Esophagus (tissue), 2 donors: Measurements from ENCODE around the gene TSPAN13. TPM values are rescaled to one million over a fixed set of nuclear protein-coding genes. Genes with fewer than 3 reads are reported as not detected.

ENCODE experiments used
- H3K27ac ChIP-seq, 2 donors: one replicate each; pipeline ENCODE4 v1.5.1; 2013; ENCODE audit warnings: low read depth in 2 of 2, mild to moderate bottlenecking in 2 of 2, inconsistent platforms in 1 of 2, low read length in 1 of 2, moderate library complexity in 1 of 2
- H3K27me3 ChIP-seq, 2 donors: one replicate each; pipeline ENCODE4 v1.6.1; 2013; ENCODE audit warnings: low read length in 2 of 2, control low read depth in 1 of 2, mild to moderate bottlenecking in 1 of 2; ENCODE audit not compliant: insufficient read depth in 2 of 2, control insufficient read depth in 1 of 2
- H3K36me3 ChIP-seq, 2 donors: one replicate each; pipeline ENCODE4 v1.6.1; 2013; ENCODE audit warnings: low read length in 1 of 2; ENCODE audit not compliant: control insufficient read depth in 2 of 2, insufficient read depth in 2 of 2
- H3K4me1 ChIP-seq, 2 donors: one replicate each; pipeline ENCODE4 v1.6.1; 2013; ENCODE audit warnings: low read length in 1 of 2; ENCODE audit not compliant: control insufficient read depth in 2 of 2, insufficient read depth in 2 of 2
- H3K4me3 ChIP-seq, 2 donors: one replicate each; pipeline ENCODE4 v1.5.1; 2013; ENCODE audit warnings: low read length in 2 of 2, mild to moderate bottlenecking in 2 of 2, low read depth in 1 of 2, moderate library complexity in 1 of 2
- H3K9me3 ChIP-seq, 2 donors: one replicate each; pipeline ENCODE4 v1.6.1; 2013; ENCODE audit warnings: mild to moderate bottlenecking in 2 of 2, low read depth in 1 of 2, low read length in 1 of 2, moderate library complexity in 1 of 2; ENCODE audit not compliant: control insufficient read depth in 2 of 2, insufficient read depth in 1 of 2
- WGBS, 2 donors: extraction: QIAGEN DNeasy Blood & Tissue Kit; methylation state at CpG; one replicate each; pipeline ENCODE4 v1.1.7; 2013; 5-methylcytosine and 5-hydroxymethylcytosine counted together
- polyA plus RNA-seq, 2 donors: library from polyadenylated mRNA; stranded (reverse); fragments of 200-250 nt; gene quantifications; one replicate each; pipeline ENCODE4 v1.2.3, GENCODE V29; 2013
- donor health status: healthy with polysubstance abuse.
- donor health status: Bipolar disorder and iron deficiency.

TSPAN13 gene
- polyA plus RNA-seq, 2 donors = 10.8 to 13.6 TPM

DNA sequence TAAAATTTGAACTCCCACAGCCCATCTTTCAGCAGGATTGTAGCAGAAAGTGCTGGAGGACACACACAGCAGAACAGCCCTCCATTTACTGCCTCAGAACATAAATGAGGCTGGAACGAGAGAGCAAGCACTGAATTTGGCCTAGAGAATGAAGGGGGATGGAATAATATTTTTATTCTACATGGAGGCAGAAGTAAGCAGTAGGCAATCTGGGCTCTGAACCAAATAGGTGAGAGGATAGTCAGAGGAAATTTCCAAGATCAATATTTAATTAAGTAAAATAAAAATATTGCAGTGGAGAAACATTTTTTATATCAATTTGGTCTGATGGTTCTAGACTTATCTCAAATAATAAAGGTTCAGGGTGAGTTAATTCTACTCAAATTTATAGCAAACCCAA, 29.2 kb upstream of the TSPAN13 start:
- Histone ChIP-seq H3K4me1 (no peaks in the 10 kb centered on the region), H3K27me3 (no peaks in the 10 kb centered on the region), H3K36me3 (no peaks in the 10 kb centered on the region), H3K4me3 (no peak overlapping the region), H3K27ac (no peak overlapping the region), H3K9me3 (no peaks in the 10 kb centered on the region)
- WGBS, 2 donors = 83 to 93% methylated on average over 1 of the region's 1 CpG

DNA sequence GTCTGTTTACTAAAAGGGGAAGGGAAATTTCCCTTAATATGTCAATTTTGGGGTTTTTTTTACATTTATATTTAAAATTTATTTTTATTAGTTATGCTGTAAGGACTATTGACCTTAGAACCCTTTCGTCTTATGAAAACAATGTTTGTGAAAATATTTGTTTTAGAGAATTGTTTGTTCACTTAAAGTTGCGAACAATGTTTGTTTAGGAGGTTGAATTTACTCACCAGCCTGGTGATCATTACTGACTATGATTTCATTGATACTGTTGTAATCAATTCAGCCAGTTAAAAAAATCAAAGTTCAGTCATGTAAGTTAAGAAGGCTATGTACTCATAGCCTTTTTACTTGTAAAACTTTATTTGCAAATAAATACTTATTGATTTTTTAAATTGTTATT, 27.4 kb upstream of the TSPAN13 start:
- H3K4me1 ChIP-seq = no peaks in the 10 kb centered on the region
- no peaks in the 10 kb centered on the region for H3K27me3 ChIP-seq
- WGBS, 2 donors = 80 to 93% methylated on average over 2 of the region's 2 CpGs
- no peak overlapping the region for H3K4me3 ChIP-seq
- H3K9me3 ChIP-seq = no peaks in the 10 kb centered on the region
- H3K27ac ChIP-seq = no peak overlapping the region
- no peaks in the 10 kb centered on the region for H3K36me3 ChIP-seq

GRCh38 chr7:16727736-16728135, 25.8 kb upstream of the TSPAN13 start:
- Histone ChIP-seq H3K4me3 (no peak overlapping the region), H3K36me3 (no peaks in the 10 kb centered on the region), H3K9me3 (no peaks in the 10 kb centered on the region), H3K27me3 (no peaks in the 10 kb centered on the region), H3K4me1 (no peaks in the 10 kb centered on the region), H3K27ac (no peak overlapping the region)
- WGBS, 2 donors = 78 to 90% methylated on average over 4 of the region's 4 CpGs

- WGBS, 2 donors = 86 to 87% methylated on average over 10 of the region's 10 CpGs
- no peaks in the 10 kb centered on the region for H3K9me3 ChIP-seq
- no peaks in the 10 kb centered on the region for H3K27me3 ChIP-seq
- H3K4me1 ChIP-seq = no peaks in the 10 kb centered on the region
- H3K36me3 ChIP-seq = no peaks in the 10 kb centered on the region
- H3K4me3 ChIP-seq = no peak overlapping the region
- no peak overlapping the region for H3K27ac ChIP-seq
Observed at GRCh38 chr7:16728811-16729210, 24.7 kb upstream of the TSPAN13 start.

GRCh38 chr7:16729541-16729940, 24.0 kb upstream of the TSPAN13 start:
- 86% methylated on average over 2 of the region's 2 CpGs for WGBS, 2 donors
- Histone ChIP-seq H3K4me1 (no peaks in the 10 kb centered on the region), H3K36me3 (no peaks in the 10 kb centered on the region), H3K9me3 (no peaks in the 10 kb centered on the region), H3K4me3 (no peak overlapping the region), H3K27ac (no peak overlapping the region), H3K27me3 (no peaks in the 10 kb centered on the region)

GRCh38 chr7:16730937-16731336, 22.6 kb upstream of the TSPAN13 start:
- Histone ChIP-seq H3K36me3 (no peaks in the 10 kb centered on the region), H3K9me3 (no peaks in the 10 kb centered on the region), H3K27ac (no peak overlapping the region), H3K4me1 (no peaks in the 10 kb centered on the region), H3K27me3 (no peaks in the 10 kb centered on the region), H3K4me3 (no peak overlapping the region)
- 83 to 87% methylated on average over 3 of the region's 3 CpGs for WGBS, 2 donors

- WGBS, 2 donors = 97 to 99% methylated on average over 4 of the region's 4 CpGs
- no peak overlapping the region for H3K4me3 ChIP-seq
- H3K27ac ChIP-seq = no peak overlapping the region
- H3K36me3 ChIP-seq = no peaks in the 10 kb centered on the region
- H3K27me3 ChIP-seq = no peaks in the 10 kb centered on the region
- H3K4me1 ChIP-seq = no peaks in the 10 kb centered on the region
- no peaks in the 10 kb centered on the region for H3K9me3 ChIP-seq
Observed at GRCh38 chr7:16732828-16733227, 20.7 kb upstream of the TSPAN13 start.

- no peak overlapping the region for H3K27ac ChIP-seq
- no peak overlapping the region for H3K4me3 ChIP-seq
- no peaks in the 10 kb centered on the region for H3K4me1 ChIP-seq
- no peaks in the 10 kb centered on the region for H3K9me3 ChIP-seq
- H3K27me3 ChIP-seq = no peaks in the 10 kb centered on the region
- 92 to 95% methylated on average over 7 of the region's 7 CpGs for WGBS, 2 donors
- H3K36me3 ChIP-seq = no peaks in the 10 kb centered on the region
Observed at GRCh38 chr7:16734148-16734726, 19.3 kb upstream of the TSPAN13 start.

- no peak overlapping the region for H3K27ac ChIP-seq
- H3K36me3 ChIP-seq = no peaks in the 10 kb centered on the region
- no peaks in the 10 kb centered on the region for H3K4me1 ChIP-seq
- H3K4me3 ChIP-seq = no peak overlapping the region
- 85 to 86% methylated on average over 4 of the region's 4 CpGs for WGBS, 2 donors
- no peaks in the 10 kb centered on the region for H3K9me3 ChIP-seq
- no peaks in the 10 kb centered on the region for H3K27me3 ChIP-seq
Observed at GRCh38 chr7:16735020-16735419, 18.5 kb upstream of the TSPAN13 start.

GRCh38 chr7:16738011-16738688, 15.4 kb upstream of the TSPAN13 start:
- 90 to 93% methylated on average over 5 of the region's 5 CpGs for WGBS, 2 donors
- H3K4me3 ChIP-seq = no peak overlapping the region
- H3K27me3 ChIP-seq = no peaks in the 10 kb centered on the region
- no peaks in the 10 kb centered on the region for H3K4me1 ChIP-seq
- H3K36me3 ChIP-seq = no peaks in the 10 kb centered on the region
- H3K9me3 ChIP-seq = no peaks in the 10 kb centered on the region
- H3K27ac ChIP-seq = no peak overlapping the region
